ENCODE measurements around the gene SSH2. TPM values are rescaled to one million over a fixed set of nuclear protein-coding genes. Genes with fewer than 3 reads are reported as not detected.

SSH2 gene
- total RNA-seq, 1 donor from 2014 or later, result 23.0 TPM

DNA sequence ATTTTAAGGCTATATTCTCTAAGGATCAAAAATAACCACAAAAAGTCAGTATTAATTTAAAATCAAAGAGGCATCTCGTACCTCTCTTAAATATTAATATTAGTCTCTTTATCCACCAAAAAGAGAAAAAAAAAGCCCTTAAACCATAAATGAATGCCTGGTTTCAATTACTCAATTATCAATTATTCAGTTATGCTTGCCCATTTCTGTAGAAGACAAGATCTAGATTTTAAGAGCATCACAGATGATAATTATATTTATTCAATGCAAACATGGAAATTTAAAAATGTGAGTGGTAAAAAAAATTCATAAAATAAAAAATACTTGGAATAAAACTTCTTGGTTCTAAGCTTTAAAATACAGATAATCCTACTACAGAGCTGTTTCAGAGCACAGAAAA lies 181.6 kb downstream of the SSH2 start:
- H3K9ac ChIP-seq (ENCODE audit: low read depth in 1 of 3, low read length in 3 of 3), result no peak overlapping the region
- no peak overlapping the region for H3K4me3 ChIP-seq (ENCODE audit: low read length in 3 of 3)
- H3K27me3 ChIP-seq (ENCODE audit: control insufficient read depth in 3 of 3, insufficient read depth in 3 of 3, low read length in 3 of 3), result no peaks in the 10 kb centered on the region
- peaks cover 21 to 28% (median 22%) of the 10 kb centered on the region in 3 donors for H3K4me1 ChIP-seq (ENCODE audit: control insufficient read depth in 3 of 3, insufficient read depth in 3 of 3, low read length in 3 of 3)
- peaks cover 0 to 8% (median 7%) of the 10 kb centered on the region in 3 donors for H3K36me3 ChIP-seq (ENCODE audit: control insufficient read depth in 3 of 3, insufficient read depth in 3 of 3, low read length in 3 of 3)
- peak overlapping the region; percentile 75 for H3K27ac ChIP-seq (ENCODE audit: low read depth, low read length)
- no peaks in the 10 kb centered on the region for H3K9me3 ChIP-seq (ENCODE audit: control insufficient read depth in 3 of 3, low read length in 3 of 3)

DNA sequence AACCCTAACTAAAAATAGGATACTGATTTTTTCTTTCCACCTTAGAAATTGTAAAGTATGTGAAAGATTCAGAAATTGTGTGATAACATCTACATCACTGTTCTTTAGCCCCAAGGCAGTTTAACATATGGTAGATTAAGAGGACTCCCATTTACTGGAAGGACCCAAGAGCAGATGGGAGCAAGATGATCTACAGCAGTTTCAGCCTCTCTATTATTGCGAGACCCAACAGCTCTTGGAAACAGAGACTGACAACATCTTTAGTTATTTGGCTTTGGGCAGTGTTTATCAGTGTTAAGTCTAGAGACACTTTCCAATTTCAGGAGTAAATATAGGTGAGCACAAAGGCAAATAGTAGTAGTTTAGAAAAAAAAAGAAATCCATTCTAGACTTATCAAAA lies 182.4 kb downstream of the SSH2 start:
- H3K36me3 ChIP-seq (ENCODE audit: control insufficient read depth in 3 of 3, insufficient read depth in 3 of 3, low read length in 3 of 3), result peaks cover 0 to 4% (median 2%) of the 10 kb centered on the region in 3 donors
- H3K27ac ChIP-seq (ENCODE audit: low read depth, low read length), result peak overlapping the region; percentile 75
- peaks cover 21 to 32% (median 22%) of the 10 kb centered on the region in 3 donors for H3K4me1 ChIP-seq (ENCODE audit: control insufficient read depth in 3 of 3, insufficient read depth in 3 of 3, low read length in 3 of 3)
- no peaks in the 10 kb centered on the region for H3K9me3 ChIP-seq (ENCODE audit: control insufficient read depth in 3 of 3, low read length in 3 of 3)
- H3K4me3 ChIP-seq (ENCODE audit: low read length in 3 of 3), result no peak overlapping the region
- no peak overlapping the region for H3K9ac ChIP-seq (ENCODE audit: low read depth in 1 of 3, low read length in 3 of 3)
- no peaks in the 10 kb centered on the region for H3K27me3 ChIP-seq (ENCODE audit: control insufficient read depth in 3 of 3, insufficient read depth in 3 of 3, low read length in 3 of 3)

DNA sequence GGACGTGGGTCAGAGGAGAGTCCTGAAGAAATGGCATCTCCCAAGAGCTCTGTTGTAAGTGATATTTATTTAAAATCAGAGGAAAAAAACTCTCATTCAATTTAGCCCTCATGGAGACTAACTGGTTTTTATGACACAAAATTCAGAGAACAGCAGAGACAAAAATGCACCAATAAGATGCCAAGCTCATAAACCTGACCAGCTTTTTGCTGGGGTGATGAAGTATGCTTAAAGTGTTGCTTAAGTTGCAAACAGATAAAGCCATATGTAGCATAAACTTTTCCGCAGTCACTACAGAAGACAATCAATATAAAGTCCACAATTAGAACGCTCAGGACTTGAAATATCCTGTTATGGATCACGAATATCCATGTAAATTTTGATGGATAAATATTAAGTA lies 183.4 kb downstream of the SSH2 start:
- no peak overlapping the region for H3K4me3 ChIP-seq (ENCODE audit: low read length in 3 of 3)
- peaks cover 0 to 2% (median 2%) of the 10 kb centered on the region in 3 donors for H3K36me3 ChIP-seq (ENCODE audit: control insufficient read depth in 3 of 3, insufficient read depth in 3 of 3, low read length in 3 of 3)
- no peak overlapping the region for H3K9ac ChIP-seq (ENCODE audit: low read depth in 1 of 3, low read length in 3 of 3)
- no peaks in the 10 kb centered on the region for H3K9me3 ChIP-seq (ENCODE audit: control insufficient read depth in 3 of 3, low read length in 3 of 3)
- H3K4me1 ChIP-seq (ENCODE audit: control insufficient read depth in 3 of 3, insufficient read depth in 3 of 3, low read length in 3 of 3), result peaks cover 22 to 32% (median 23%) of the 10 kb centered on the region in 3 donors
- H3K27me3 ChIP-seq (ENCODE audit: control insufficient read depth in 3 of 3, insufficient read depth in 3 of 3, low read length in 3 of 3), result no peaks in the 10 kb centered on the region
- H3K27ac ChIP-seq (ENCODE audit: low read depth, low read length), result peak overlapping the region; percentile 75

DNA sequence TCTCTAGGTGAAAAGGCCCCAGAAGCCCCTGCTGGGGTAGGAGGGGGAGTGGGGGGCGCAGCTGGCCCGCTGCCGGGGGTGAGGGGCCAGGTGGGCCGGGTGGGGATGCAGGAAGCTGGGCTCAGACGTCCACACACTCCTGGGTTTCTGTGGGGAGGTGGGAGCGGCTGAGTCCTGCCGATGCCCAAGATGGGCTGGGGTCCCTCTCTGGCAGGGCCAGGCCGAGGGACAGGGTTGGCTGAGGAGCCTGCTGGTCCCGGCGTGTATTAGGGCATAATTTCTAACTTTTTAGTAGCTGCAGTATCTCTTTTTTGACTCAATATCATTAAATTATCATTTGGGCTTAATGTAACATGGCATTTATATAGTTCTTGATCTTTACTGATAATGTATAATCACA lies 185.9 kb downstream of the SSH2 start:
- H3K4me3 ChIP-seq (ENCODE audit: low read length in 3 of 3), result no peak overlapping the region
- H3K4me1 ChIP-seq (ENCODE audit: control insufficient read depth in 3 of 3, insufficient read depth in 3 of 3, low read length in 3 of 3), result peaks cover 42 to 52% (median 42%) of the 10 kb centered on the region in 3 donors
- no peaks in the 10 kb centered on the region for H3K27me3 ChIP-seq (ENCODE audit: control insufficient read depth in 3 of 3, insufficient read depth in 3 of 3, low read length in 3 of 3)
- no peaks in the 10 kb centered on the region for H3K36me3 ChIP-seq (ENCODE audit: control insufficient read depth in 3 of 3, insufficient read depth in 3 of 3, low read length in 3 of 3)
- H3K9me3 ChIP-seq (ENCODE audit: control insufficient read depth in 3 of 3, low read length in 3 of 3), result no peaks in the 10 kb centered on the region
- peak overlapping the region; percentile 75 for H3K27ac ChIP-seq (ENCODE audit: low read depth, low read length)
- peak overlapping the region in 2 of 3 donors; percentile 0 to 26 for H3K9ac ChIP-seq (ENCODE audit: low read depth in 1 of 3, low read length in 3 of 3)

DNA sequence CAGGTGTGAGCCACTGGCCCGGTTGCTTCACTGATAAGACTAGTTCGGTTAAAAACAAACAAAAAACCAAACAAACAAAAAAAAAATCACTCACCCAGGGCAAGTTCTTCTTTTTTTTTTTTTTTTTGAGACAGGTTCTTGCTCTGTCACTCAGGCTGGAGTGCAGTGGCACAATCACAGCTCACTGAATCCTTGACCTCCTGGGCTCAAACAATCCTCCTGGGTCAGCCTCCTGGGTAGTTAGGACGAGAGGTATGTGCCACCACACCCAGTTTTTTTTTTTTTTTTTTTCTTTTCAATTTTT lies 187.9 kb downstream of the SSH2 start:
- Histone ChIP-seq H3K4me3 (ENCODE audit: low read length in 3 of 3) (no peak overlapping the region), H3K27me3 (ENCODE audit: control insufficient read depth in 3 of 3, insufficient read depth in 3 of 3, low read length in 3 of 3) (no peaks in the 10 kb centered on the region), H3K36me3 (ENCODE audit: control insufficient read depth in 3 of 3, insufficient read depth in 3 of 3, low read length in 3 of 3) (no peaks in the 10 kb centered on the region), H3K9ac (ENCODE audit: low read depth in 1 of 3, low read length in 3 of 3) (no peak overlapping the region), H3K27ac (ENCODE audit: low read depth, low read length) (peak overlapping the region; percentile 45), H3K9me3 (ENCODE audit: control insufficient read depth in 3 of 3, low read length in 3 of 3) (no peaks in the 10 kb centered on the region), H3K4me1 (ENCODE audit: control insufficient read depth in 3 of 3, insufficient read depth in 3 of 3, low read length in 3 of 3) (peaks cover 35 to 44% (median 36%) of the 10 kb centered on the region in 3 donors)

DNA sequence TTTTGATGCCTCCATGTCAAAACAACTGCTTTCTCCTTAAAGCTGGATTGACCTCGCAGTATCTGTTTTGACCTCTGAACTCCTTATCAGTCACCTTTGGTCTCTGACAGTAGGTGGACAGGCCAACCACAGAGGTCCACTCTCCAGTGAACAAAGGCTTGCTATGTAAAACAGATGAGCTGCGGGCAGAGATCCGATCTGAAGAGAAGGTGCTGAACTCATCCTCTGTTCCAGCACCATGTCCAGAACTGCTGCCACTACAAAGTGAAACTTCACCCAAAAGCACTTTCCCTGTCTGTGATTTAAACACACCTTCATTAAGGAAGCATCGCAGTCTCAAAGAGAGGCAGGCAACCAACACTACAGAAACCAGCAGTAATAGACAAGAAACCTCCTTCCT lies 190.0 kb downstream of the SSH2 start:
- Histone ChIP-seq H3K9me3 (ENCODE audit: control insufficient read depth in 3 of 3, low read length in 3 of 3) (no peaks in the 10 kb centered on the region), H3K4me3 (ENCODE audit: low read length in 3 of 3) (peak overlapping the region in 1 of 3 donors; percentile 40), H3K36me3 (ENCODE audit: control insufficient read depth in 3 of 3, insufficient read depth in 3 of 3, low read length in 3 of 3) (peaks cover 0 to 2% (median 0%) of the 10 kb centered on the region in 3 donors), H3K27me3 (ENCODE audit: control insufficient read depth in 3 of 3, insufficient read depth in 3 of 3, low read length in 3 of 3) (no peaks in the 10 kb centered on the region), H3K9ac (ENCODE audit: low read depth in 1 of 3, low read length in 3 of 3) (peak overlapping the region; percentile 16 to 62 (median 47)), H3K27ac (ENCODE audit: low read depth, low read length) (peak overlapping the region; percentile 54), H3K4me1 (ENCODE audit: control insufficient read depth in 3 of 3, insufficient read depth in 3 of 3, low read length in 3 of 3) (peaks cover 30 to 40% (median 32%) of the 10 kb centered on the region in 3 donors)

DNA sequence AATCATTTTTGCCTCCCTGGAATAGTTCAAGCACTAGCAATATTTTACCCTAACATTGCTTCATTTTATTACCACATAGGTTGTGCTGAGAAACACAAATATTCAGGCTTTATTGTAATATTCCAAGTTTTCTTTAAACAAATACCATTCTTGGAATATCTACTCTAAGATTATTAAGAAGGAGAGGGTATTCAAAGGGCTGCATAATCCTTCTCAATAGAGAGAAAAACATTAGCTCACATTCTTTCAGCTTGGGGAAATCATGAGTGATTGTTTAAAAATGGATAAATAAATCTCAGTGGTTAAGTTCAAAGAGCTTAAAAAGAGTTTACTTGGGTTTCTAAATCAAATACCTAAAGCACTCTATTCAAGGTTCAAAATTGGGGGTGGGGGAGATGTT lies 195.4 kb downstream of the SSH2 start:
- H3K9me3 ChIP-seq (ENCODE audit: control insufficient read depth in 3 of 3, low read length in 3 of 3), result no peaks in the 10 kb centered on the region
- H3K4me3 ChIP-seq (ENCODE audit: low read length in 3 of 3), result no peak overlapping the region
- H3K27me3 ChIP-seq (ENCODE audit: control insufficient read depth in 3 of 3, insufficient read depth in 3 of 3, low read length in 3 of 3), result no peaks in the 10 kb centered on the region
- peaks cover 21 to 23% (median 22%) of the 10 kb centered on the region in 3 donors for H3K4me1 ChIP-seq (ENCODE audit: control insufficient read depth in 3 of 3, insufficient read depth in 3 of 3, low read length in 3 of 3)
- no peak overlapping the region for H3K9ac ChIP-seq (ENCODE audit: low read depth in 1 of 3, low read length in 3 of 3)
- no peak overlapping the region for H3K27ac ChIP-seq (ENCODE audit: low read depth, low read length)
- peaks cover 0 to 3% (median 0%) of the 10 kb centered on the region in 3 donors for H3K36me3 ChIP-seq (ENCODE audit: control insufficient read depth in 3 of 3, insufficient read depth in 3 of 3, low read length in 3 of 3)

DNA sequence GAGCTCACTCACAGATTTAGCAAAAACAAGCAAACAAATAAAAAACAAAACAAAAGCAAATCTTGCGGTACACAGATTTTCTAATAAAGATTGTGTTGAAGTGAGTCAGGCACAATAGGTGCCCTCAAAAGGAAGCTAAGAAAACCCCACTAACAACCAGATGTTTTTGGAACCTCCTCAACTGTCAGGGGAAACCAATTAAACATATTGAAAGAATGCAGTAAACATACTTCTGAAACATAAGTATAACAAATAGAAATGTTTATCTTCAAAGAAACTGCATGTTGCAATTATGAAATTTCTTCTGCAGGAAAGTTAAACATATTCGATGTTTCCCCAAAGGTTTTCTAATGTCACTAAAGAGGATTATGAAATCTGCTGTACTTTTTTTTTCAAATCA lies 196.9 kb downstream of the SSH2 start:
- H3K9ac ChIP-seq (ENCODE audit: low read depth in 1 of 3, low read length in 3 of 3), result peak overlapping the region in 2 of 3 donors; percentile 21 to 50
- H3K36me3 ChIP-seq (ENCODE audit: control insufficient read depth in 3 of 3, insufficient read depth in 3 of 3, low read length in 3 of 3), result peaks cover 0 to 7% (median 0%) of the 10 kb centered on the region in 3 donors
- H3K4me1 ChIP-seq (ENCODE audit: control insufficient read depth in 3 of 3, insufficient read depth in 3 of 3, low read length in 3 of 3), result peaks cover 15 to 17% (median 16%) of the 10 kb centered on the region in 3 donors
- H3K27me3 ChIP-seq (ENCODE audit: control insufficient read depth in 3 of 3, insufficient read depth in 3 of 3, low read length in 3 of 3), result no peaks in the 10 kb centered on the region
- no peaks in the 10 kb centered on the region for H3K9me3 ChIP-seq (ENCODE audit: control insufficient read depth in 3 of 3, low read length in 3 of 3)
- H3K27ac ChIP-seq (ENCODE audit: low read depth, low read length), result peak overlapping the region; percentile 79
- no peak overlapping the region for H3K4me3 ChIP-seq (ENCODE audit: low read length in 3 of 3)

DNA sequence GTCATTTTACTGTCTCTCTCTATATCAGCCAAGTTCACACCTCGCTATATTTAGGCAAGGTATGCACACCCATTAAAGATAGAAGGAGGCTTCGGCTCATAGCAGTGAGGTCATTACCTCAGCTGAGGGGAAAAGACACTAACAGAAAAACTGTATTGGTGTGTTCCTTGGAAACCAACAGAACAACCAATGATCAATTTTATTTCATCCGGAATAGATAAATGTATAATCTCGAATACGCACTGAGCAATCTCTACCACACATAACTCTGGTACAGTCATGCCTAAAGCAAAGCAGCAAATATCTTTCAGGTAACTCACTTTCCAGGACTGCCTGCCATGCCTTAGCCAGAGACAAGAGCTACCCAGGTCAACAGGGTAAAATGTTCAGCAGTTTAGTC lies 197.4 kb downstream of the SSH2 start:
- Histone ChIP-seq H3K36me3 (ENCODE audit: control insufficient read depth in 3 of 3, insufficient read depth in 3 of 3, low read length in 3 of 3) (peaks cover 0 to 7% (median 0%) of the 10 kb centered on the region in 3 donors), H3K27me3 (ENCODE audit: control insufficient read depth in 3 of 3, insufficient read depth in 3 of 3, low read length in 3 of 3) (no peaks in the 10 kb centered on the region), H3K4me1 (ENCODE audit: control insufficient read depth in 3 of 3, insufficient read depth in 3 of 3, low read length in 3 of 3) (peaks cover 17 to 18% (median 17%) of the 10 kb centered on the region in 3 donors), H3K27ac (ENCODE audit: low read depth, low read length) (peak overlapping the region; percentile 79), H3K9me3 (ENCODE audit: control insufficient read depth in 3 of 3, low read length in 3 of 3) (no peaks in the 10 kb centered on the region), H3K9ac (ENCODE audit: low read depth in 1 of 3, low read length in 3 of 3) (peak overlapping the region in 2 of 3 donors; percentile 50 to 52), H3K4me3 (ENCODE audit: low read length in 3 of 3) (peak overlapping the region in 1 of 3 donors; percentile 5)

DNA sequence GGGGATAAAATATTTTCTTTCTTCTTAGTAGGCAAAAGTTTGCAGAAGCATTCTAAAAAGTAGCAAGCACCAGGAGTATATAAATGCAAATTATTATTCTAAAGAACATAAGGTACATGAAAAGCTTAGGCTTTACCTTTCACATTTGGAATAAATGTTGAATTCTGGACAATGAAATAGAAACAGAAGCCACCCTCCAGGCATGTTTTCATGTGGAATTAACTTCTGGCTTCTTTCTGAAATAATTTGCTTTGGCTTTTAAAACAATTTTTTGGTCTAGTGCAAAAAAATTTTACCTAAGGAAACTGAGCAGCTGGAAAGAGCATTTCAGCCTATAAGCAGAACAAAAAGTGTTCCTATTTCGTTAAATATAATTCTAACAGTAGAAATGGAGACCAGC lies 197.8 kb downstream of the SSH2 start:
- Histone ChIP-seq H3K9me3 (ENCODE audit: control insufficient read depth in 3 of 3, low read length in 3 of 3) (no peaks in the 10 kb centered on the region), H3K27me3 (ENCODE audit: control insufficient read depth in 3 of 3, insufficient read depth in 3 of 3, low read length in 3 of 3) (no peaks in the 10 kb centered on the region), H3K36me3 (ENCODE audit: control insufficient read depth in 3 of 3, insufficient read depth in 3 of 3, low read length in 3 of 3) (peaks cover 0 to 7% (median 0%) of the 10 kb centered on the region in 3 donors), H3K4me3 (ENCODE audit: low read length in 3 of 3) (no peak overlapping the region), H3K4me1 (ENCODE audit: control insufficient read depth in 3 of 3, insufficient read depth in 3 of 3, low read length in 3 of 3) (peaks cover 18 to 21% (median 20%) of the 10 kb centered on the region in 3 donors), H3K27ac (ENCODE audit: low read depth, low read length) (peak overlapping the region; percentile 79), H3K9ac (ENCODE audit: low read depth in 1 of 3, low read length in 3 of 3) (peak overlapping the region in 2 of 3 donors; percentile 50 to 52)

Data from skeletal muscle tissue (tissue), 4 donors.